ENCODE results near the gene CYP2S1.

Gene CYP2S1

DNA sequence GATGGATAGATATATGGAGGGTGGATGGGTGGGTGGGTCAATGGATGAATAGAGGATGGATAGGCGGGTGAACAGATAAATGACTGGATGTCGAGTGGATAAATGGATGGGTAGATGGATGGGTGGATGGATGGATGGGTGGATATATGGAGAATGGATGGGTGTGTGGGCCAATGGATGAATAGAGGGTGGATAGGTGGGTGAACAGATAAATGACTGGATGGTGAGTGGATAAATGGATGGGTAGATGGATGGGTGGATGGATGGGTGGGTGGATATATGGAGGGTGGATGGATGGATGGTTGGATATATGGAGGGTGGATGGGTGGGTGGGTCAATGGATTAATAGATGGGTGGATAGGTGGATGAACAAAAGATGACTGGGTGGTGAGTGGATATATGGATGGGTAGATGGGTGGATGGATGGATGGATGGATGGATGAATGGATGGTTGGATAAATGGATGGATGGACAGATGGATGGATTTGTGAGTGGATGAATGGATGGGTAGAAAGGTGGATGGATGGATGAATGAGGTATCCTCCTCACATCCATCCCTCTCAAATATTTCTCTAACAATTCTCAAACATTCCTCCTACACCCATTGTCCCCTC is 47.0 kb downstream of the CYP2S1 start:
- no peaks in the 10 kb centered on the region for H3K9me3 Mint-ChIP-seq
- no peak for ATAC-seq (replicated peaks)
- H3K27me3 Mint-ChIP-seq = peaks cover 4 to 10% of the 10 kb centered on the region in 2 donors
- H3K4me3 Mint-ChIP-seq = no peak overlapping the region
- no peak for DNase-seq
- H3K4me1 Mint-ChIP-seq (ENCODE audit: low read depth in 2 of 2) = no peaks in the 10 kb centered on the region
- no peak overlapping the region for H3K27ac Mint-ChIP-seq
- no peaks in the 10 kb centered on the region for H3K36me3 Mint-ChIP-seq (ENCODE audit: insufficient read depth)

DNA sequence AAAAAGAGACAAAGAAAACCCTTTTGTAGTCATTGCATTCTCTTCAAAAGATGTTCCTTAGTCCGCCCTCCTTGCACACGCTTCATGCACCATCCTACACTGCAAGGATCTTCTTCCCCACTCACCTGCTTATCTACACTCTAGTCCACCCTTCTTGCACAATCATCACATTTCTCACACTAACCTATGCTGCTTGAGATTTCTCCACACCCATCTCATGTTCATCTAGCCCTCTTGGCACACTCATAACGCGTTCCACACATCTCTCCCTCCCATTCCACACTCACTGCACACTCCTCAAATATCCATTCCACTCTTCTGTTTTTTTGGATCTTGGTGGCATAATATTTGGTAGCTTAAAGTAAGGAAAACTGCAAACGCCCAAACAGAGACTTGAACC is 48.8 kb downstream of the CYP2S1 start:
- no peaks in the 10 kb centered on the region for H3K36me3 Mint-ChIP-seq (ENCODE audit: insufficient read depth)
- H3K4me1 Mint-ChIP-seq (ENCODE audit: low read depth in 2 of 2) = no peaks in the 10 kb centered on the region
- H3K9me3 Mint-ChIP-seq = no peaks in the 10 kb centered on the region
- no peak for ATAC-seq (replicated peaks)
- no peak overlapping the region for H3K27ac Mint-ChIP-seq
- H3K4me3 Mint-ChIP-seq = no peak overlapping the region
- DNase-seq = no peak
- H3K27me3 Mint-ChIP-seq = peaks cover 4 to 10% of the 10 kb centered on the region in 2 donors

DNA sequence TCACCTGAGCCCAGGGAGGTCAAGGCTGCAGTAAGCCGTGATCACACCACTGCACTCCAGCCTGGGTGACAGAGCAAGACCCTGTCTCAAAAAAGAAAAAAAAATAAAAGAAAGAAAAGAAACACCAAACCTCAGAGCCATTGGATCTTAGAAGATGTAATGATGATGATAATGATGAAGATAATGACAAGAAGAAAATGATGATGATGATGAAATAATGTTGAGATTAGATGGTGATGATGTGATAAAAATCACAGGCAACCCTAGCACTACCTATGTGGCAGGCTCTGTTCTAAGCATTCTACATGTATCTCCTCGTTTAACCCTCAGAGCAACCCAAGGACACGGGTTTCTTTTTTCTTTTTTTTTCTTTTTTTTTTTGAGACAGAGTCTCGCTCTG is 51.1 kb downstream of the CYP2S1 start:
- Mint-ChIP-seq H3K9me3 (no peaks in the 10 kb centered on the region), H3K36me3 (ENCODE audit: insufficient read depth) (no peaks in the 10 kb centered on the region), H3K4me1 (ENCODE audit: low read depth in 2 of 2) (no peaks in the 10 kb centered on the region), H3K27ac (no peak overlapping the region), H3K27me3 (peaks cover 7 to 9% of the 10 kb centered on the region in 2 donors), H3K4me3 (no peak overlapping the region)
- ATAC-seq (replicated peaks) (no peak), DNase-seq (no peak)

DNA sequence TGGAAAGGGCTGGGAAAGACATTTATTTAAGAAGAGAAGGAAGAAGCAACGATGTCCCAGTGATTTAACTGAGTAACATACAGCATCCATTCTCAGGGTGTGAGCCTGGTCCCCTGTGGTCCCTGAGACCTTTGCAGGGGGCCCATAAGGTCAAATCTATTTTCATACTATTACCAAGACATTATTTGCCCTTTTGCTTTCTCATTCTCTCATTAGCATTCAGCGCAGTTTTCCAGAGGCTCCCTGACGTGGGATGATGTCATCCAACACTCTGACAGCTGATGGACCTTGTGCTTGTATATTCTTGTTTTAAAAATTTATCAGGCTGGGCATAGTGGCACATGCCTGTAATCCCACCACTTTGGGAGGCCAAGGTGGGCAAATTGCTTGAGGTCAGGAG is 52.8 kb downstream of the CYP2S1 start:
- Mint-ChIP-seq H3K9me3 (no peaks in the 10 kb centered on the region), H3K4me1 (ENCODE audit: low read depth in 2 of 2) (no peaks in the 10 kb centered on the region), H3K27ac (no peak overlapping the region), H3K4me3 (no peak overlapping the region), H3K36me3 (ENCODE audit: insufficient read depth) (no peaks in the 10 kb centered on the region), H3K27me3 (peaks cover 2 to 11% of the 10 kb centered on the region in 2 donors)
- DNase-seq = no peak
- no peak for ATAC-seq (replicated peaks)

DNA sequence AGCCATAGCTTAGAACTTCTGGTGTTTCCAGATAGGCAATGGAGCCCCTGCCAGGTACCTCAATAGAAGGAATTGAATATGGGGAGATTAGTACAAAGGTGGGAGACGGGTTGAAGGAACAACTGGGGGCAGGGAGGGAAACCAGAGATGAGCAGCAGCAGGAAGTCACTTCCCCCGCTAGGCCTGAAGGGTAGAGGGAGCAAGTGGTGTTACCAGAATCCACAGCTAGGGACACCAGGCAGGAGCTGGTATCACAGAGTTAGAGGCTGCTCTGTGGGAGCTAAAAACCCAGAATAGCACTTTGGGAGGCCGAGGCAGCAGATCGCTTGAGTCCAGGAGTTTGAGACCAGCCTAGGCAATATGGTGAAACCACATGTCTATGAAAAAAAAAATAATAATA is 55.9 kb downstream of the CYP2S1 start:
- Mint-ChIP-seq H3K27me3 (peaks cover 28 to 29% of the 10 kb centered on the region in 2 donors), H3K4me1 (ENCODE audit: low read depth in 2 of 2) (no peaks in the 10 kb centered on the region), H3K27ac (peak overlapping the region in 1 of 2 donors; percentile 12), H3K36me3 (ENCODE audit: insufficient read depth) (peaks cover 7% of the 10 kb centered on the region), H3K9me3 (no peaks in the 10 kb centered on the region), H3K4me3 (no peak overlapping the region)
- DNase-seq (no peak), ATAC-seq (replicated peaks) (no peak)

DNA sequence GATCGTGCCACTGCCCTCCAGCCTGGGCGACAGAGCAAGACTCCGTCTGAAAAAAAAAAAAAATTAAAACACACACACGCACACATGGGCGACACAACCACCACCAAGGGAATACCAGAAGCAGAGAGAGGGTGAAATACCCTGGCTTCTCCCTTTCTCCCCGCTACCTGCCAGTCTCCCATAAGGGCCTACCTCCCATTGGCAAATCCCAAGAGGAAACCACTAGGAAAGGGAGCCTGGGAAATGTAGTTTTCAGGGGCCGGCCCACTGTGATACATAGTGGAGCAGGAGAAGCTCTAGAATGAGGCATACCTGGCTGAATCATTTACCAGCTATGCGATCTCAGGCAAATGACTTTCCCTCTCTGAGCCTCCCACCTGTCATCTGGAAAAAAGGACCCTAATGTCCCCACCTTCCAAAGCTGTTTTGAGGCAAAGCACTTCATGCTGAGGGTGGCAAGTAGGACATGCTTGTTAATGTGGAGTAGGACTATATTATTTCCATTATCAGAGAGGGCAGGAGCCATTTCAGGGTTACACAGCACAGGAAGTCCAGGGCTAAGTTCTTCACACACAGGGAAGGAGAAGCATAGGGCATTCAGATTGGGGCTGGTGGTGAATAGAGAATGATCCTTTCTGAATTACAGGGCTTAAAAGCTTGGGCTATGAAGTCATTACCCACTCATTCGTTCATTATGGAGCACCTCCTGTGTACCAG is 56.8 kb downstream of the CYP2S1 start:
- H3K27ac Mint-ChIP-seq = no peak overlapping the region
- H3K4me1 Mint-ChIP-seq (ENCODE audit: low read depth in 2 of 2) = no peaks in the 10 kb centered on the region
- H3K9me3 Mint-ChIP-seq = no peaks in the 10 kb centered on the region
- ATAC-seq (replicated peaks) (no peak), DNase-seq (no peak)
- no peak overlapping the region for H3K4me3 Mint-ChIP-seq
- H3K36me3 Mint-ChIP-seq (ENCODE audit: insufficient read depth) = peaks cover 7% of the 10 kb centered on the region
- peaks cover 28 to 29% of the 10 kb centered on the region in 2 donors for H3K27me3 Mint-ChIP-seq

DNA sequence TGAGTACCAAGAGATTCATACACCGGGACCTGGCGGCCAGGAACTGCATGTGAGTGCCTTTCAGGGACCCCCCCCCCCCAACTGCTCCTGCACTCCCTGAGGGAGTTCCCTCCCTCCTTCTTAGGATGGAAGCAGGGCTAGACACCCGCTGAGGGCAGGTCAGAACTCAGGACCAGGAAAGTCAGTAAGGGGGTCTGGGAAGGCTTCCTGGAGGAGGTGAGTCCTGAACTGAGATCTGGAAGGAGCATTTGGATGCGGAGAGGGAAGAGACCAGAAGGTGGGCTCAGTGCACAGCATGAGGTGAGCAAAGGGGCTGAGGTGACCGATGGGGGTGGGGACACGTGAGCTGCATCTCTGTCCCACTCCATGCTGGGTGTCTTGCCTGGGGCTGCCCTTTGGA is 60.6 kb downstream of the CYP2S1 start:
- ATAC-seq (replicated peaks) (no peak), DNase-seq (no peak)
- peaks cover 7% of the 10 kb centered on the region for H3K36me3 Mint-ChIP-seq (ENCODE audit: insufficient read depth)
- H3K9me3 Mint-ChIP-seq = no peaks in the 10 kb centered on the region
- no peak overlapping the region for H3K4me3 Mint-ChIP-seq
- no peaks in the 10 kb centered on the region for H3K4me1 Mint-ChIP-seq (ENCODE audit: low read depth in 2 of 2)
- peak overlapping the region in 1 of 2 donors; percentile 20 for H3K27ac Mint-ChIP-seq
- H3K27me3 Mint-ChIP-seq = peaks cover 26 to 28% of the 10 kb centered on the region in 2 donors

DNA sequence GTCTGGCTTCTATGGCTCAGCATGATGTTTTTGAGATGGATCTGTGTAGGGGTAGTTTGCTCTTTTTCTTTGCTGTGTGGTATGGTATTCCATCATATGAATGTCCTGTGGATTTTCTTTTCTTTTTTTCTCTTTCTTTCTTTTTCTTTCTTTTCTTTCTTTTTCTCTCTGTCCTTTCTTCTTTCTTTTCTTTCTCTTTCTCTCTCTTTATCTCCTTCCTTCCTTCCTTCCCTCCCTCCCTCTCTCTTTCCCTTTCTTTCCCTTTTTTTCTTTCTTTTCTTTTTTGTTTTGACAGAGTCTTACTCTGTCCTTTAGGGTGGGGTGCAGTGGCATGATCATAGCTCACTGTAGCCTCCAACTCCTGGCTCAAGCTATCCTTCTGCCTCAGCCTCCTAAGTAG is 62.2 kb downstream of the CYP2S1 start:
- ATAC-seq (replicated peaks) = no peak
- no peak overlapping the region for H3K4me3 Mint-ChIP-seq
- peaks cover 7% of the 10 kb centered on the region for H3K36me3 Mint-ChIP-seq (ENCODE audit: insufficient read depth)
- H3K27ac Mint-ChIP-seq = no peak overlapping the region
- peaks cover 22 to 28% of the 10 kb centered on the region in 2 donors for H3K27me3 Mint-ChIP-seq
- H3K4me1 Mint-ChIP-seq (ENCODE audit: low read depth in 2 of 2) = no peaks in the 10 kb centered on the region
- H3K9me3 Mint-ChIP-seq = no peaks in the 10 kb centered on the region
- no peak for DNase-seq
